ENCODE results near the gene XXYLT1. TPM values are rescaled to one million over a fixed set of nuclear protein-coding genes. Genes with fewer than 3 reads are reported as not detected.

The XXYLT1 gene
- total and polyA plus RNA-seq, 2 of the 8 experiments (the other 6 are each of a cell fraction or from before 2014, with no cell fraction given) = 18.9 to 23.8 TPM

DNA sequence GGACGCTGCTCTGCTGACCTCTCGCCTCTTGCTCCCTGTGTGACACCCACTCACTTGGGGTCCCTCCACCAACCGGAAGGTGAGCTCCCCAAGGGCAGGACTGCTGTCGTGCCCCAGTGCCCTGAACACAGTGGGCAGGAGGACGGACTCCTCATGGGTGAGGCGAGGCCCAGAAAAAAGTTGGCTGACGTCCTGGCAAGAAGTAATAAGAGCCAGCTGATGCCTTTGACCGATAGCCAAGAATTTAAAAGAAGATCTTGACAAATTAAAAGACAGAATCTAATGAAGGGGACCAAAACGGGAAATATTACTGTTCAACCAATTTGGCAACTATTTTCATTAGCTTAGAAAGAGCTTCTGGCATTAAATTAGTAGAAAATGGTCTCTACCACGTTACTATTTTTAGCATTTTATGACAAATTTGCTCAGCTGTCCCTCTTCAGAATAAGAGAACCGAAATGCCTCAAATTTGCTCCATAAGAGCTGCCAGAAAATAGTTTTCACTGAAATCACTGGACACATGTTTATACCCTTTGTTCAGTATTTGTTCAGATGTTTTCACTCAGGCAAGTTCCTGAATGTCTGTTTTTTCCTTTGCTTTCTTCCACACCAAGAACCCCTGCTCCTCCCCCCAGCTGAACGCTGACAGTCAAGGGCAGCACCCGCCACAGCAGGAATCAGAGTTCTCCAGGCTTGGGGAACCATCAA is 60.5 kb downstream of the XXYLT1 start (continued):
- TF ChIP-seq TAF1 (IDR thresholded peaks at IDR 0.05; ENCODE audit: low read depth, low read length) (no peak), NANOG (IDR thresholded peaks at IDR 0.05; ENCODE audit: insufficient read depth, low read depth, low read length, poor library complexity, severe bottlenecking) (no peak), RFX5 (IDR thresholded peaks at IDR 0.05; ENCODE audit: borderline replicate concordance, low read depth, low read length) (no peak), JUND (IDR thresholded peaks at IDR 0.05; ENCODE audit: low read length) (no peak)
